H9 (cell line): ENCODE data around the gene RAB22A. TPM values are rescaled to one million over a fixed set of nuclear protein-coding genes. Genes with fewer than 3 reads are reported as not detected.
A peak's percentile ranks its signal among the peaks of the same experiment; 100 is the strongest.

Source experiments
- DNase-seq: peaks from one replicate; pipeline ENCODE4 v3.0.0-alpha.2; 2017
- H2AFZ ChIP-seq: one replicate; pipeline ENCODE4 v1.6.1; 2013; ENCODE audit warnings: mild to moderate bottlenecking, low read length, control low read depth, moderate library complexity
- H2AK5ac ChIP-seq: 2 replicates; pipeline ENCODE4 v1.6.1; 2013; ENCODE audit warnings: low read length, control low read depth, mixed read lengths; ENCODE audit not compliant: insufficient read length
- H2BK120ac ChIP-seq: one replicate; pipeline ENCODE4 v1.6.1; 2013; ENCODE audit warnings: low read depth, mild to moderate bottlenecking, low read length, control low read depth, inconsistent platforms; ENCODE audit not compliant: poor library complexity, severe bottlenecking
- H2BK12ac ChIP-seq: 2 replicates; pipeline ENCODE4 v1.6.1; 2013; ENCODE audit warnings: low read length, control low read depth, mixed read lengths, low read depth; ENCODE audit not compliant: insufficient read length
- H2BK15ac ChIP-seq: 2 replicates; pipeline ENCODE4 v1.6.1; 2013; ENCODE audit warnings: low read depth, low read length, control low read depth
- H2BK20ac ChIP-seq: one replicate; pipeline ENCODE4 v1.6.1; 2013; ENCODE audit warnings: low read depth, mild to moderate bottlenecking, low read length, control low read depth, inconsistent platforms; ENCODE audit not compliant: poor library complexity, severe bottlenecking
- H2BK5ac ChIP-seq: 2 replicates; pipeline ENCODE4 v1.6.1; 2013; ENCODE audit warnings: low read length, control low read depth, mixed read lengths; ENCODE audit not compliant: insufficient read length
- H3K14ac ChIP-seq: 2 replicates; pipeline ENCODE4 v1.6.1; 2013; ENCODE audit warnings: low read length, control low read depth; ENCODE audit not compliant: insufficient read depth
- H3K18ac ChIP-seq: 2 replicates; pipeline ENCODE4 v1.6.1; 2013; ENCODE audit warnings: low read depth, mild to moderate bottlenecking, mixed read lengths, low read length, control low read depth; ENCODE audit not compliant: insufficient read length
- H3K23ac ChIP-seq: 2 replicates; pipeline ENCODE4 v1.6.1; 2013; ENCODE audit warnings: low read length, control low read depth, mixed read lengths, low read depth; ENCODE audit not compliant: insufficient read length
- H3K23me2 ChIP-seq: 2 replicates; pipeline ENCODE4 v1.6.1; 2013; ENCODE audit warnings: low read depth, mild to moderate bottlenecking, mixed read lengths, low read length, control low read depth; ENCODE audit not compliant: insufficient read length, poor library complexity, severe bottlenecking
- H3K27ac ChIP-seq: 2 replicates; pipeline ENCODE4 v1.5.1; 2013; ENCODE audit warnings: low read length, control low read depth, mixed read lengths, low read depth; ENCODE audit not compliant: insufficient read length
- H3K27me3 ChIP-seq: 2 replicates; pipeline ENCODE4 v1.6.1; 2013; ENCODE audit warnings: low read length, control low read depth, inconsistent platforms; ENCODE audit not compliant: insufficient read depth
- H3K4ac ChIP-seq: 2 replicates; pipeline ENCODE4 v1.6.1; 2013; ENCODE audit warnings: low read depth, mild to moderate bottlenecking, control low read depth, inconsistent platforms, low read length, moderate library complexity
- H3K4me1 ChIP-seq: 2 replicates; pipeline ENCODE4 v1.6.1; 2013; ENCODE audit warnings: low read length, control low read depth, inconsistent platforms; ENCODE audit not compliant: insufficient read depth
- H3K4me2 ChIP-seq: 2 replicates; pipeline ENCODE4 v1.6.1; 2013; ENCODE audit warnings: low read length, control low read depth, mixed read lengths; ENCODE audit not compliant: insufficient read length, insufficient read depth
- H3K56ac ChIP-seq: 2 replicates; pipeline ENCODE4 v1.6.1; 2013; ENCODE audit warnings: low read depth, mild to moderate bottlenecking, mixed read lengths, low read length, control low read depth; ENCODE audit not compliant: insufficient read length
- H3K79me1 ChIP-seq: 2 replicates; pipeline ENCODE4 v1.6.1; 2013; ENCODE audit warnings: low read depth, mild to moderate bottlenecking, moderate library complexity, low read length, control low read depth, inconsistent platforms; ENCODE audit not compliant: insufficient read depth, poor library complexity, severe bottlenecking
- H3K79me2 ChIP-seq: 2 replicates; pipeline ENCODE4 v1.6.1; 2013; ENCODE audit warnings: low read length, control low read depth, inconsistent platforms; ENCODE audit not compliant: insufficient read depth
- H3K9ac ChIP-seq: 2 replicates; pipeline ENCODE4 v1.6.1; 2013; ENCODE audit warnings: low read length, control low read depth, mixed read lengths; ENCODE audit not compliant: insufficient read length; ENCODE audit errors: extremely low read depth
- H3K9me3 ChIP-seq: one replicate; pipeline ENCODE4 v1.6.1; 2013; ENCODE audit warnings: low read depth, low read length, inconsistent platforms; ENCODE audit not compliant: control insufficient read depth
- H3T11ph ChIP-seq: one replicate; pipeline ENCODE4 v1.6.1; 2013; ENCODE audit warnings: mild to moderate bottlenecking, low read length, control low read depth, inconsistent platforms
- H4K20me1 ChIP-seq: one replicate; pipeline ENCODE4 v1.6.1; 2013; ENCODE audit not compliant: control insufficient read depth, insufficient read length, insufficient read depth
- H4K5ac ChIP-seq: 2 replicates; pipeline ENCODE4 v1.6.1; 2013; ENCODE audit warnings: low read depth, mild to moderate bottlenecking, mixed read lengths, low read length, control low read depth; ENCODE audit not compliant: insufficient read length
- H4K8ac ChIP-seq: replicated peaks from 2 replicates; pipeline ENCODE4 v1.6.1; 2013; ENCODE audit warnings: low read length, control low read depth, mixed read lengths, low read depth; ENCODE audit not compliant: insufficient read length
- H4K91ac ChIP-seq: 2 replicates; pipeline ENCODE4 v1.6.1; 2013; ENCODE audit warnings: low read depth, mild to moderate bottlenecking, moderate library complexity, mixed read lengths, low read length, control low read depth; ENCODE audit not compliant: insufficient read length
- H3K27ac Mint-ChIP-seq, 3 experiments: 2 replicates in 2 of 3; 3 replicates in 1 of 3; pipeline ENCODE4 v1.8.0; 2020 to 2021; ENCODE audit warnings: mixed read lengths in 3 of 3, mild to moderate bottlenecking in 1 of 3, moderate library complexity in 1 of 3
- H3K27me3 Mint-ChIP-seq: 2 replicates; pipeline ENCODE4 v1.8.0; 2021; ENCODE audit warnings: low read depth, mild to moderate bottlenecking, moderate library complexity, mixed read lengths
- H3K36me3 Mint-ChIP-seq, 3 experiments: 2 replicates in 2 of 3; 3 replicates in 1 of 3; pipeline ENCODE4 v1.8.0; 2020 to 2021; ENCODE audit warnings: low read depth in 3 of 3, mixed read lengths in 3 of 3; ENCODE audit not compliant: insufficient read depth in 1 of 3
- H3K4me1 Mint-ChIP-seq, 2 experiments: 2 replicates each; pipeline ENCODE4 v1.8.0; 2020; ENCODE audit warnings: mixed read lengths in 2 of 2
- H3K4me3 Mint-ChIP-seq, 2 experiments: 2 replicates in 1 of 2; 3 replicates in 1 of 2; pipeline ENCODE4 v1.8.0; 2020 to 2021; ENCODE audit warnings: mild to moderate bottlenecking in 2 of 2, mixed read lengths in 2 of 2, moderate library complexity in 1 of 2
- H3K9me3 Mint-ChIP-seq, 2 experiments: 2 replicates in 1 of 2; 3 replicates in 1 of 2; pipeline ENCODE4 v1.8.0; 2020; ENCODE audit warnings: mild to moderate bottlenecking in 2 of 2, mixed read lengths in 2 of 2, moderate library complexity in 1 of 2
- WGBS: extraction: QIAGEN DNeasy Blood & Tissue Kit; methylation state at CpG from one replicate; pipeline ENCODE4 v1.1.7; 2013; ENCODE audit warnings: missing lambda C conversion rate, low lambda C conversion rate, mixed read lengths; ENCODE audit not compliant: insufficient read length; ENCODE audit errors: extremely low coverage; 5-methylcytosine and 5-hydroxymethylcytosine counted together
- total RNA-seq: library from RNA; stranded (reverse); gene quantifications from 2 replicates; pipeline ENCODE4 v1.2.1, GENCODE V29; 2021
- TF ChIP-seq, protein P1 (sequence below): fragments of 200-600 bp; sonication (generic); conservative IDR thresholded peaks from 3 replicates; pipeline ENCODE4 v1.8.0; 2021; ENCODE audit warnings: antibody characterized with exemption, mild to moderate bottlenecking

The RAB22A gene
- total RNA-seq, 1 experiment from 2014 or later: 6.3 TPM

DNA sequence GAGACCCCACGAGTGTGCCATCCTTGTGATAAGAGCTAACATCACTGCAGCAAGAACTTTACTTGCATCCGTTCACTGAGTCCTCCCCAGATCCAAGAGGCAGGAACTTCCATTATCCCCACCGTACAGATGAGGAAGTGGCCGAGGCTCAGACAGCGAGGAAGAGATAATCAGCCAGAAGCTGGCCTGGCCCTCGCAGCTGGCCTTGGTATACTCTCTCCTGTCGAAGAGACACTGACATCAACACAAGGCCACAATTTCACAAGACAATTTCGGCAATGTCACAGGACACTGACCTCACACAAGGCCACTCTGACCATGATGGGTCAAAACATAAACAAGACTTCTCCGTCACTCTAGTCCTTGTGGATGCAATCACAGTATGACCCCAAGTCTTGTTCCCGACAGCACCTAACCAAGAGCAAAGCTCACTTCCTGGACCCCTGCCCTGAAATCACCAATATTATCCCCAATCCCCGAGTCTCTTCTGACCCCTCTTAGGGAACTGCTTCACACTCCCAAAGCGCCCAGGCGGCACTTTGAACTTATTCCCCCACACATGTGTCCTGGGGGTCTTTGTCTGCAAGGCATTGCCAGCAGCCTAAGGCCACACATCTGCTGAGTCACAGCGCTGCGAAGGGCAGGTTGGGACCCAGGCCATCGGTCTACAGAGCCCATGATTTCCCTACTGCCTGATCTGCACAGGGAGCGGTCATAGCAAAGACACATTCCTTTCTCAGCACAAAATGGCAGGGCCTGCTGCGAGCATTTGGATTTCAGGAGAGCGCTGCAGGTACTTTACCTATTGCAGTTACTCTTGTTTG is 64.7 kb downstream of the RAB22A start:
- Histone ChIP-seq H3K79me1 (no peaks in the 10 kb centered on the region), H2BK12ac (peak overlapping the region; percentile 78), H2AK5ac (no peak overlapping the region), H3K4me1 (peaks cover 8% of the 10 kb centered on the region; the same call in 1 of the 2 replicates), H3K23me2 (peaks cover 6% of the 10 kb centered on the region), H3K9ac (no peak overlapping the region), H3K79me2 (no peaks in the 10 kb centered on the region), H3K27ac (peak overlapping the region; percentile 48), H4K91ac (no peak overlapping the region), H3K14ac (peak overlapping the region; percentile 90; the same call in 1 of the 2 replicates), H3K23ac (no peak overlapping the region), H3K56ac (no peak overlapping the region), H2BK20ac (no peak overlapping the region), H2BK5ac (no peak overlapping the region), H3K4ac (peak overlapping the region; percentile 5; the same call in 1 of the 2 replicates), H3K27me3 (no peaks in the 10 kb centered on the region), H2AFZ (no peak overlapping the region), H3K9me3 (no peaks in the 10 kb centered on the region), H2BK120ac (peak overlapping the region; percentile 75), H4K20me1 (no peaks in the 10 kb centered on the region), H3T11ph (no peak overlapping the region), H4K8ac (peak overlapping the region; percentile 40), H2BK15ac (no peak overlapping the region), H3K18ac (peak overlapping the region; percentile 89), H4K5ac (peak overlapping the region; percentile 94), H3K4me2 (peak overlapping the region; percentile 86)
- peak; percentile 57 for DNase-seq
- Mint-ChIP-seq H3K9me3 (peaks cover 0 to 4% of the 10 kb centered on the region in 2 experiments; a peak in 2 of 5 replicates), H3K36me3 (peaks cover 0 to 4% (median 0%) of the 10 kb centered on the region in 3 experiments; a peak in 1 of 7 replicates), H3K4me3 (peak overlapping the region in 1 of 2 experiments; percentile 11; a peak in 3 of 5 replicates), H3K27ac (peak overlapping the region; percentile 71 to 96 (median 89)), H3K4me1 (peaks cover 37 to 58% of the 10 kb centered on the region in 2 experiments), H3K27me3 (no peaks in the 10 kb centered on the region)
- TF ChIP-seq, protein P1, sequence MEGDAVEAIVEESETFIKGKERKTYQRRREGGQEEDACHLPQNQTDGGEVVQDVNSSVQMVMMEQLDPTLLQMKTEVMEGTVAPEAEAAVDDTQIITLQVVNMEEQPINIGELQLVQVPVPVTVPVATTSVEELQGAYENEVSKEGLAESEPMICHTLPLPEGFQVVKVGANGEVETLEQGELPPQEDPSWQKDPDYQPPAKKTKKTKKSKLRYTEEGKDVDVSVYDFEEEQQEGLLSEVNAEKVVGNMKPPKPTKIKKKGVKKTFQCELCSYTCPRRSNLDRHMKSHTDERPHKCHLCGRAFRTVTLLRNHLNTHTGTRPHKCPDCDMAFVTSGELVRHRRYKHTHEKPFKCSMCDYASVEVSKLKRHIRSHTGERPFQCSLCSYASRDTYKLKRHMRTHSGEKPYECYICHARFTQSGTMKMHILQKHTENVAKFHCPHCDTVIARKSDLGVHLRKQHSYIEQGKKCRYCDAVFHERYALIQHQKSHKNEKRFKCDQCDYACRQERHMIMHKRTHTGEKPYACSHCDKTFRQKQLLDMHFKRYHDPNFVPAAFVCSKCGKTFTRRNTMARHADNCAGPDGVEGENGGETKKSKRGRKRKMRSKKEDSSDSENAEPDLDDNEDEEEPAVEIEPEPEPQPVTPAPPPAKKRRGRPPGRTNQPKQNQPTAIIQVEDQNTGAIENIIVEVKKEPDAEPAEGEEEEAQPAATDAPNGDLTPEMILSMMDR: no peak
- no CpG with 5 or more reads among the region's 19 CpGs for WGBS
